NT2/D1 (cell line): Measurements from ENCODE around the gene SLC13A3.

Experiments
- SUZ12 ChIP-seq: IDR thresholded peaks from 2 replicates; pipeline ENCODE4 v1.6.1; 2011; ENCODE audit not compliant: insufficient read length, insufficient read depth; ENCODE audit errors: extremely low read depth
- YY1 ChIP-seq: IDR thresholded peaks from 2 replicates; pipeline ENCODE4 v1.6.1; 2011; ENCODE audit not compliant: insufficient read length, insufficient read depth

GRCh38 chr20:46563860-46564221 lies 87.4 kb downstream of the SLC13A3 start:
- TF ChIP-seq SUZ12, result no peak
- TF ChIP-seq YY1, result no peak
